Ishikawa (cell line): ENCODE data around the gene ANGPT4.

Source experiments
- CEBPB ChIP-seq: IDR thresholded peaks from 2 replicates; pipeline ENCODE4 v1.6.1; 2012
- CREB1 ChIP-seq: IDR thresholded peaks from 2 replicates; pipeline ENCODE4 v1.6.1; 2012; ENCODE audit warnings: low read depth
- EGR1 ChIP-seq: IDR thresholded peaks from 2 replicates; pipeline ENCODE4 v1.6.1; 2012
- EP300 ChIP-seq: IDR thresholded peaks from 2 replicates; pipeline ENCODE4 v1.6.1; 2012; ENCODE audit warnings: borderline replicate concordance
- FOXM1 ChIP-seq: IDR thresholded peaks from 2 replicates; pipeline ENCODE4 v1.6.1; 2012; ENCODE audit warnings: low read depth, borderline replicate concordance
- NFIC ChIP-seq: IDR thresholded peaks from 2 replicates; pipeline ENCODE4 v1.6.1; 2012
- RAD21 ChIP-seq: IDR thresholded peaks from 2 replicates; pipeline ENCODE4 v1.6.1; 2012; ENCODE audit warnings: low read depth
- TAF1 ChIP-seq: IDR thresholded peaks from 2 replicates; pipeline ENCODE4 v1.6.1; 2012; ENCODE audit warnings: low read depth, mild to moderate bottlenecking
- TCF12 ChIP-seq: IDR thresholded peaks from 2 replicates; pipeline ENCODE4 v1.6.1; 2012; ENCODE audit warnings: low read depth
- TEAD4 ChIP-seq: IDR thresholded peaks from 2 replicates; pipeline ENCODE4 v1.6.1; 2012
- YY1 ChIP-seq: IDR thresholded peaks from 2 replicates; pipeline ENCODE4 v1.6.1; 2012; ENCODE audit warnings: low read depth
- ZBTB7A ChIP-seq: IDR thresholded peaks from 2 replicates; pipeline ENCODE4 v1.6.1; 2012; ENCODE audit warnings: low read depth
- TF ChIP-seq, protein P1 (sequence below): IDR thresholded peaks from 2 replicates; pipeline ENCODE4 v1.6.1; 2012
- TF ChIP-seq, protein P2 (sequence below): IDR thresholded peaks from 2 replicates; pipeline ENCODE4 v1.6.1; 2012; ENCODE audit warnings: low read depth, mild to moderate bottlenecking
- TF ChIP-seq, protein P3 (sequence below): IDR thresholded peaks from 2 replicates; pipeline ENCODE4 v1.6.1; 2012

The ANGPT4 gene

DNA sequence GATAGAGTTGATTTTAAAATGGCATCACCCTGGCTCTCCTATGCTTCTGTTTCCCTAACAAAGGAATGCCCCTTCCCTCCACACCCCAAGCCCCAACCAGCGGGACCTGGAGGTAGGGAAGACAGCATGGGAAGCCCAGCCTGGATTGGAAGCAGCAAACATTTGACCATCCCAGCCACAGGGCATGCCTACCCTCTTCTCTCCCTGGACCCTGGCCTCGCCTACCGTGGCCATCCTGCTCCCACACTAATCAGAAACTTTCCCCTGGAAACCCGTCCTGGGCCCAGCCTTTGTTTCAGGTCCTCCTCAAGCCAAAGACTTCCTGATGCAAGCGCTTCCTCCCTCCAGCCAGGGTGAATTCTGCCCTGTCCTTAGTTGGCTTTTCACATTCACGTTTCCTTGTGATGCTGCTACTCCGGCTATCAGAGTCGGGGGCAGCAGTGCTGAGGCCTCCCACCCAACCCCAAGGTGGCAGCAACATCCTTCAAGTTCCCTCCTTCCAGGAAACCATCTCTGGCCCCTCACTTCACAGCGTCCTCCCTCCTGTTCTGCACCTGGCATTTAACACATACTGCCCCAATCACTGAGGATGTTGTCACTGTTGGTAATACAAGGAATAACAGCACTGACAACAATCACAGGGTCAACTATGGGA lies 18.2 kb upstream of the ANGPT4 start:
- TF ChIP-seq NFIC, result no peak
- TF ChIP-seq CREB1, result no peak
- TF ChIP-seq, protein P1, sequence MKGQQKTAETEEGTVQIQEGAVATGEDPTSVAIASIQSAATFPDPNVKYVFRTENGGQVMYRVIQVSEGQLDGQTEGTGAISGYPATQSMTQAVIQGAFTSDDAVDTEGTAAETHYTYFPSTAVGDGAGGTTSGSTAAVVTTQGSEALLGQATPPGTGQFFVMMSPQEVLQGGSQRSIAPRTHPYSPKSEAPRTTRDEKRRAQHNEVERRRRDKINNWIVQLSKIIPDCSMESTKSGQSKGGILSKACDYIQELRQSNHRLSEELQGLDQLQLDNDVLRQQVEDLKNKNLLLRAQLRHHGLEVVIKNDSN, result no peak
- TF ChIP-seq TEAD4, result no peak
- TF ChIP-seq EP300, result no peak
- no peak for TF ChIP-seq ZBTB7A
- TF ChIP-seq, protein P2, sequence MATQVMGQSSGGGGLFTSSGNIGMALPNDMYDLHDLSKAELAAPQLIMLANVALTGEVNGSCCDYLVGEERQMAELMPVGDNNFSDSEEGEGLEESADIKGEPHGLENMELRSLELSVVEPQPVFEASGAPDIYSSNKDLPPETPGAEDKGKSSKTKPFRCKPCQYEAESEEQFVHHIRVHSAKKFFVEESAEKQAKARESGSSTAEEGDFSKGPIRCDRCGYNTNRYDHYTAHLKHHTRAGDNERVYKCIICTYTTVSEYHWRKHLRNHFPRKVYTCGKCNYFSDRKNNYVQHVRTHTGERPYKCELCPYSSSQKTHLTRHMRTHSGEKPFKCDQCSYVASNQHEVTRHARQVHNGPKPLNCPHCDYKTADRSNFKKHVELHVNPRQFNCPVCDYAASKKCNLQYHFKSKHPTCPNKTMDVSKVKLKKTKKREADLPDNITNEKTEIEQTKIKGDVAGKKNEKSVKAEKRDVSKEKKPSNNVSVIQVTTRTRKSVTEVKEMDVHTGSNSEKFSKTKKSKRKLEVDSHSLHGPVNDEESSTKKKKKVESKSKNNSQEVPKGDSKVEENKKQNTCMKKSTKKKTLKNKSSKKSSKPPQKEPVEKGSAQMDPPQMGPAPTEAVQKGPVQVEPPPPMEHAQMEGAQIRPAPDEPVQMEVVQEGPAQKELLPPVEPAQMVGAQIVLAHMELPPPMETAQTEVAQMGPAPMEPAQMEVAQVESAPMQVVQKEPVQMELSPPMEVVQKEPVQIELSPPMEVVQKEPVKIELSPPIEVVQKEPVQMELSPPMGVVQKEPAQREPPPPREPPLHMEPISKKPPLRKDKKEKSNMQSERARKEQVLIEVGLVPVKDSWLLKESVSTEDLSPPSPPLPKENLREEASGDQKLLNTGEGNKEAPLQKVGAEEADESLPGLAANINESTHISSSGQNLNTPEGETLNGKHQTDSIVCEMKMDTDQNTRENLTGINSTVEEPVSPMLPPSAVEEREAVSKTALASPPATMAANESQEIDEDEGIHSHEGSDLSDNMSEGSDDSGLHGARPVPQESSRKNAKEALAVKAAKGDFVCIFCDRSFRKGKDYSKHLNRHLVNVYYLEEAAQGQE, result no peak
- TF ChIP-seq TCF12, result no peak
- no peak for TF ChIP-seq TAF1
- no peak for TF ChIP-seq YY1
- TF ChIP-seq FOXM1, result no peak
- TF ChIP-seq, protein P3, sequence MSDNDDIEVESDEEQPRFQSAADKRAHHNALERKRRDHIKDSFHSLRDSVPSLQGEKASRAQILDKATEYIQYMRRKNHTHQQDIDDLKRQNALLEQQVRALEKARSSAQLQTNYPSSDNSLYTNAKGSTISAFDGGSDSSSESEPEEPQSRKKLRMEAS, result no peak
- TF ChIP-seq RAD21, result no peak
- no peak for TF ChIP-seq EGR1
- no peak for TF ChIP-seq CEBPB

DNA sequence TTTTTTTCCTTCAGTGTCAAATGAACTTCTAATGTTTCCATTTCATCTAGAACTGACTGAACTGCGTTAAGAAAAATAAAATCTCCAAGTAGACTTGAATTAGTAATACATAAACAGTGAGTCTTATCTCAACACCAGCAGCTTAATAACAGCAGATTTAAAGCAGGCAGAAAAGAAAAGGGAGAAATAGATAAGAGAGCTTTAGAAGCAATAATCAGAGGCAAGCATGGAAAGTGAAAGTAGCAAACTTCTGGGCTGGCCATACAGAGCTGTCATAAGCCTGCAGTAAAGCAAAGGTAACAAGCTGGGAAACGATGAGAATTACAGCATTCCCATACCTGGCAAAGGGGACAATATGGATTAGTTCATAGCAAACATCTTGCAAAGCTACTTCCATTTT lies 16.9 kb upstream of the ANGPT4 start:
- TF ChIP-seq, protein P1, result no peak
- TF ChIP-seq CREB1 (no peak), NFIC (no peak), TCF12 (no peak), ZBTB7A (no peak), TAF1 (no peak), TEAD4 (no peak), RAD21 (no peak), EGR1 (no peak), CEBPB (no peak), FOXM1 (no peak), EP300 (no peak), YY1 (no peak)
- TF ChIP-seq, protein P2, result no peak
- TF ChIP-seq, protein P3, result no peak

DNA sequence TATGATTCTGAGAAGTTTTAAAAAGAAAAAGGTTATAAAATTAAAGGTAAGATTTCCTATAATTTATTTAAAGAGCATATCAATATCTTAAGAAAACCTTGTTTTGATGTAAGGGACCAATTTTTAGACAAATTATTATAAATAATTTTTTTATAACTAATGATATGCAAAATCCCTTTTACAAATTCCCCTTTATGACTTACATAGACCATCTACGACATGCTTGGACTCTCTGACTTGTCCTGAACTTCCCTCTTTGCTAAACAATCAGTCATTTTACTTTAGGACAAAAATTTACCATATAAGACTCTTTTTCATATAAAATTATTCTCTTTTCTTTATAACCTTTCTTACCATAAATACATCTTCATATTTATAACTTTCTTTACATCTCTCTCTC lies 15.3 kb upstream of the ANGPT4 start:
- no peak for TF ChIP-seq YY1
- no peak for TF ChIP-seq RAD21
- no peak for TF ChIP-seq NFIC
- TF ChIP-seq, protein P2, result no peak
- TF ChIP-seq CREB1, result no peak
- TF ChIP-seq, protein P1, result no peak
- no peak for TF ChIP-seq TEAD4
- TF ChIP-seq, protein P3, result no peak
- no peak for TF ChIP-seq ZBTB7A
- TF ChIP-seq TAF1, result no peak
- no peak for TF ChIP-seq CEBPB
- no peak for TF ChIP-seq EP300
